Measurements from ENCODE around the gene NRG4.
"Not testable (repeated sequence)": the region's sequence is repeated elsewhere in the genome, so short reads cannot be mapped to it uniquely, and the experiment has no call there.

Gene NRG4

DNA sequence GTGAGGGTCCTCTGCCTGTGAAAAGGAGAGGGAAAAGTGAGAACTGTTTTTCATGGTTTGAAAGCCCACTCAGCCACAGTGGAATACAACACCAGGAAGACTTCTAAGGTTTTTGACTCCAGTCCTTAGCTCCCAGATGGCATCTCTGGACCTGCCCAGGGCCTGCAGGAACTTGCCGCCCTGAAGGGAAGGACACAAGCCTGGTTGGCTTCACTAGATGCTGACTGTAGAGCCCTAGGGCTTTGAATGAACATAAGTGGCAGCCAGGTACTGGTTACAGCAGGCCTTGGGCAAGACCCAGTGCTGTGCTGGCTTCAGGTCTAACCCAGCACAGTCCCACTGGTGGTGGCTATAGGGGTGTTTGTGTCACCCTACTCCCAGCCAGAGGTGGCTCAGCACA, 26.3 kb upstream of the NRG4 start:
- no peak overlapping the region for H3K4me3 ChIP-seq (ENCODE audit: insufficient read depth, low read depth, low read length, poor library complexity, severe bottlenecking)
- H3K4me1 ChIP-seq (ENCODE audit: control insufficient read depth, insufficient read depth, low read length, poor library complexity, severe bottlenecking) = no peaks in the 10 kb centered on the region
- no peak overlapping the region for H3K27ac ChIP-seq (ENCODE audit: insufficient read depth, low read length, poor library complexity, severe bottlenecking)
- DNase-seq = no peak
- H3K27me3 ChIP-seq (replicated peaks; ENCODE audit: control insufficient read depth, insufficient read depth, low read length, poor library complexity, severe bottlenecking) = no peaks in the 10 kb centered on the region
- no peaks in the 10 kb centered on the region for H3K9me3 ChIP-seq (ENCODE audit: control insufficient read depth, low read length)
- H3K36me3 ChIP-seq (ENCODE audit: control insufficient read depth, insufficient read depth, low read length) = no peaks in the 10 kb centered on the region

DNA sequence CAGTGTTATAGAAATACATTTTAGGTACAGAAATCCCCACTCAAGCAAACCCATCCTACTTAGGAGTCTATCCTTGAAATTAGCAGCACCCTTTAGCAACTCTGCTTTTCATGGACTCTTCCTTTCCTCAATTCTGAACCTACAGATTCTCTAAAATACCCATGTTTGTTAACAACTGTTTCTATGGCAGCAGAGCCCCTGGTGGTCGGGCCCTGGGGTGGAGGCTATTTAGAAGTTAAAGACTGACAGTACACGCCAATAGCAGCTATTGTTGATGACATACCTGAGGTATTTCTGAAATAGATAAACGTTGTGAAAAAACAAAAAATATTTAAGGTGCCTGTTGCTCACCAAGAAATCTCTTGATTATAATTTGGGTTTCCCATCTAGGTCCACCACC, 23.4 kb upstream of the NRG4 start:
- no peak overlapping the region for H3K4me3 ChIP-seq (ENCODE audit: insufficient read depth, low read depth, low read length, poor library complexity, severe bottlenecking)
- no peaks in the 10 kb centered on the region for H3K27me3 ChIP-seq (replicated peaks; ENCODE audit: control insufficient read depth, insufficient read depth, low read length, poor library complexity, severe bottlenecking)
- H3K36me3 ChIP-seq (ENCODE audit: control insufficient read depth, insufficient read depth, low read length) = no peaks in the 10 kb centered on the region
- DNase-seq = no peak
- no peaks in the 10 kb centered on the region for H3K4me1 ChIP-seq (ENCODE audit: control insufficient read depth, insufficient read depth, low read length, poor library complexity, severe bottlenecking)
- no peaks in the 10 kb centered on the region for H3K9me3 ChIP-seq (ENCODE audit: control insufficient read depth, low read length)
- no peak overlapping the region for H3K27ac ChIP-seq (ENCODE audit: insufficient read depth, low read length, poor library complexity, severe bottlenecking)

DNA sequence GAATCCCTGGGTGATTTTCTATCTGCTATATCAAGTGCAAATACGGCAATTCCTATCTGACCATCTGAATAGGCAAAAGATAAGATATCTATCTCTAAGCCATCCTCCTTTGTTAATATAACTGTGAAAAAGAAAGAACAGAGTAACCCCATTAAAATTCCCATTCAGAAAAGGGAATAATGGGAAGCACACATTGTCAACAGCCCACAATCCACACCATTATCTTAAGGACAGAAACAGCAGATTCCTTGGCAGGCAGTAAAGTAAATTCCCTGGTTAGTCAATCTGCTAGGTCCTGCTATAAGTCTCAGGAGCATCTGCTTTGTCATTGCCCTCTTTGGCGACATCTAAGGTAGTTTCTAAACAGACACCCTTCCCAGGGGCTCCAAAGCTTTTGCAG, 21.9 kb upstream of the NRG4 start:
- H3K9me3 ChIP-seq (ENCODE audit: control insufficient read depth, low read length) = no peaks in the 10 kb centered on the region
- DNase-seq = no peak
- H3K36me3 ChIP-seq (ENCODE audit: control insufficient read depth, insufficient read depth, low read length) = no peaks in the 10 kb centered on the region
- H3K27me3 ChIP-seq (replicated peaks; ENCODE audit: control insufficient read depth, insufficient read depth, low read length, poor library complexity, severe bottlenecking) = no peaks in the 10 kb centered on the region
- H3K4me3 ChIP-seq (ENCODE audit: insufficient read depth, low read depth, low read length, poor library complexity, severe bottlenecking) = no peak overlapping the region
- H3K27ac ChIP-seq (ENCODE audit: insufficient read depth, low read length, poor library complexity, severe bottlenecking) = no peak overlapping the region
- no peaks in the 10 kb centered on the region for H3K4me1 ChIP-seq (ENCODE audit: control insufficient read depth, insufficient read depth, low read length, poor library complexity, severe bottlenecking)

DNA sequence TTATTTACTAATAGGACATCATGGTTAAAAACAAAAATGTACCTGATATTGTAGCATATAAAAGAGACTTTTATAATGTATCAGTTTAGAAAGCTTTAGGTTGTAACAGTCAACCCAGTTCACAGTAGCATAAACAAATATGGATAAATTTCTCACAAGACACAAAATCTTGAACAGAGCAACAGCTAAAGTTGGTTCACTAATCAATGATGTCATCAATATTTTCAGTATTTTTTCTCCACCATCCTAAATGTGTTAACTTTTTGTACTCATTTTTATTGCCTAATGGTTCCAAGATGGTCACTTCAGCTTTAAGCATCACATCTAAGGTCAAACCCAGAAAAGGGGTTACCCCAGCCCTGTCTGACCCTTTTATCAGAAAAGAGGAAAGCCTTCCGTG, 21.2 kb upstream of the NRG4 start:
- DNase-seq = no peak
- Histone ChIP-seq H3K9me3 (ENCODE audit: control insufficient read depth, low read length) (no peaks in the 10 kb centered on the region), H3K36me3 (ENCODE audit: control insufficient read depth, insufficient read depth, low read length) (no peaks in the 10 kb centered on the region), H3K27me3 (replicated peaks; ENCODE audit: control insufficient read depth, insufficient read depth, low read length, poor library complexity, severe bottlenecking) (no peaks in the 10 kb centered on the region), H3K4me1 (ENCODE audit: control insufficient read depth, insufficient read depth, low read length, poor library complexity, severe bottlenecking) (no peaks in the 10 kb centered on the region), H3K27ac (ENCODE audit: insufficient read depth, low read length, poor library complexity, severe bottlenecking) (no peak overlapping the region), H3K4me3 (ENCODE audit: insufficient read depth, low read depth, low read length, poor library complexity, severe bottlenecking) (no peak overlapping the region)

DNA sequence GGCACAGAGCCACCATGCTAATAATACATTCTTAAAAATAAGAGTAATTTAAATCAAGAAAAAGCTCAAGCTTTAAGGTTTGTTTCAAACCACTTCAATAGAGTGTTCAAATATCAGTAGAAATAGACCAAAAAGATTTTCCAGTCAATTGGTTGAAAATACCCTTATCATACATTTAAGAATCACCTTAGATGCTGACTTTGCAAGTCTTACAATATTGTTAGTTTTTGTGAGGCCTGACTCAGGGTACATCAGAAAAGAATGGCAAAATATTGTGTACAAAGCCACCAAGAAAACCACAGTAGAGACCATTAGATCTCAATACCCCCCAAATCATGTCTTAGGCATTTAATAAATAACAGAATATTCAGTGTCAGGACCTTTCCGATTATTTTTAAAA, 19.8 kb upstream of the NRG4 start:
- Histone ChIP-seq H3K4me3 (ENCODE audit: insufficient read depth, low read depth, low read length, poor library complexity, severe bottlenecking) (no peak overlapping the region), H3K36me3 (ENCODE audit: control insufficient read depth, insufficient read depth, low read length) (no peaks in the 10 kb centered on the region), H3K27ac (ENCODE audit: insufficient read depth, low read length, poor library complexity, severe bottlenecking) (no peak overlapping the region), H3K4me1 (ENCODE audit: control insufficient read depth, insufficient read depth, low read length, poor library complexity, severe bottlenecking) (no peaks in the 10 kb centered on the region), H3K9me3 (ENCODE audit: control insufficient read depth, low read length) (no peaks in the 10 kb centered on the region), H3K27me3 (replicated peaks; ENCODE audit: control insufficient read depth, insufficient read depth, low read length, poor library complexity, severe bottlenecking) (no peaks in the 10 kb centered on the region)
- DNase-seq = no peak

DNA sequence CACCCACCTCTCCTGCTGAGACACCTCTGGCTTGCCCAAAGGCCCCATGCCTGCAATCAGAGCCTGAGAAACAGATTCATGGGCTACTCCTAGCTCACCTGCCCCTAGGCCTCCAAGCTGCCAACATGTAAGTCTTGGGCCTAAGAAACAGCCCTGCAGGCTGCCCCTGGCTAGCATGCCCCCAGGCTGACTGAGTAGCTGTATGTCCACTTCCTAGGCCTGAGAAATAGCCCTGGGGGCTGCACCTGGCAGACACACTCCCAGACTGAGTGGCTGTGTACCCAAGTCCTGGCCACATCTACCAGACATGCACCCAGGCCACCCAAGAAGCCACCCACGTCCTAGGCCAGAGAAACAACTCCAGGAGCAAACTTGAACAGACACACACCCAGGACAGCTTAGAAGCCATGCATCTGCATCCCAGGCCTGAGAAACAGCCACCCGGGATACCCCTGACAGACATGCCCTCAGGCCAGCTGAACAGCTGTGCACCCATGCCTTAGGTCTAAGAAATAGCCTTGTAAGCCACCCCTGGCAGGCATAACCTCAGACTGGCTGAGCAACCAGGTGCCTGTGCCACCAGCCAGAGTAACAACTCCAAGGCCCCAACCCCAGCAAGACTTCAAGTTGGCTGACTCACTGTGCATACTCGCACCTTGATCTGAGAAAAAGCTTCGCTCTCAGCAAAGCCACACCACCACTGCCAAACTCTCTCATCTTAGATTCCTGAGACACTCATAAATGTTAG, 12.0 kb upstream of the NRG4 start:
- no peaks in the 10 kb centered on the region for H3K36me3 ChIP-seq (ENCODE audit: control insufficient read depth, insufficient read depth, low read length)
- no peak overlapping the region for H3K4me3 ChIP-seq (ENCODE audit: insufficient read depth, low read depth, low read length, poor library complexity, severe bottlenecking)
- no peaks in the 10 kb centered on the region for H3K9me3 ChIP-seq (ENCODE audit: control insufficient read depth, low read length)
- H3K27ac ChIP-seq (ENCODE audit: insufficient read depth, low read length, poor library complexity, severe bottlenecking) = no peak overlapping the region
- no peak for DNase-seq
- peaks cover 2% of the 10 kb centered on the region for H3K27me3 ChIP-seq (replicated peaks; ENCODE audit: control insufficient read depth, insufficient read depth, low read length, poor library complexity, severe bottlenecking)
- H3K4me1 ChIP-seq (ENCODE audit: control insufficient read depth, insufficient read depth, low read length, poor library complexity, severe bottlenecking) = no peaks in the 10 kb centered on the region

DNA sequence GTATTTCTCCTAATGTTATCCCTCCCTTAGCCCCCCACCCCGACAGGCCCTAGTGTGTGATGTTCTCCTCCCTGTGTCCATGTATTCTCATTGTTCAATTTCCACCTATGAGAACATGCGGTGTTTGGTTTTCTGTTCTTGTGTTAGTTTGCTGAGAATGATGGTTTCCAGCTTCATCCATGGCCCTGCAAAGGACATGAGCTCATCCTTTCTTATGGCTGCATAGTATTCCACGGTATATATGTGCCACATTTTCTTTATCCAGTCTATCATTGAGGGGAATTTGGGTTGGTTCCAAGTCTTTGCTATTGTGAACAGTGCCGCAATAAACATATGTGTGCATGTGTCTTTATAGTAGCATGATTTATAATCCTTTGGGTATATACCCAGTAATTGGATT, 1.2 kb upstream of the NRG4 start:
- H3K27me3 ChIP-seq (replicated peaks; ENCODE audit: control insufficient read depth, insufficient read depth, low read length, poor library complexity, severe bottlenecking); H3K27ac ChIP-seq (ENCODE audit: insufficient read depth, low read length, poor library complexity, severe bottlenecking); H3K36me3 ChIP-seq (ENCODE audit: control insufficient read depth, insufficient read depth, low read length); H3K4me3 ChIP-seq (ENCODE audit: insufficient read depth, low read depth, low read length, poor library complexity, severe bottlenecking); H3K9me3 ChIP-seq (ENCODE audit: control insufficient read depth, low read length); H3K4me1 ChIP-seq (ENCODE audit: control insufficient read depth, insufficient read depth, low read length, poor library complexity, severe bottlenecking); DNase-seq: not testable (repeated sequence)

DNA sequence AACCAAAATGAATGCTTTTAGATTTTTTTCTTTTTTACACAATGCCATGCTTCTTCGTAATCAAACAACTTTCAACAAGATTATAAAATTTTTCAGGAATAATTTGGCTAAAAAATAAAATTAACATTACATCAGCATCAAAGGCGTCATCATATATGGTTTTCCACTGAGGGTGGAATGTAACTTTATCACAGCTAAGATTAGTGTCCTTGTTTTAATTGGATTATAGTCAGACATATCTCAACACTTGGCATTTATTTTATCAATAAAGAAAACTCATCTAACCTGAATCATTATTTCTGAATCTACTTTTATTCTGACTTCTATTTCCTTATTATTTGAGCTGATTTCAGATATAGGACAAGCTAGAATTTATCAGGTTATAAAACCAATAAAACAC, 1.6 kb downstream of the NRG4 start:
- Histone ChIP-seq H3K27ac (ENCODE audit: insufficient read depth, low read length, poor library complexity, severe bottlenecking) (no peak overlapping the region), H3K4me3 (ENCODE audit: insufficient read depth, low read depth, low read length, poor library complexity, severe bottlenecking) (no peak overlapping the region), H3K27me3 (replicated peaks; ENCODE audit: control insufficient read depth, insufficient read depth, low read length, poor library complexity, severe bottlenecking) (no peaks in the 10 kb centered on the region), H3K4me1 (ENCODE audit: control insufficient read depth, insufficient read depth, low read length, poor library complexity, severe bottlenecking) (no peaks in the 10 kb centered on the region), H3K9me3 (ENCODE audit: control insufficient read depth, low read length) (no peaks in the 10 kb centered on the region), H3K36me3 (ENCODE audit: control insufficient read depth, insufficient read depth, low read length) (no peaks in the 10 kb centered on the region)
- DNase-seq = no peak

DNA sequence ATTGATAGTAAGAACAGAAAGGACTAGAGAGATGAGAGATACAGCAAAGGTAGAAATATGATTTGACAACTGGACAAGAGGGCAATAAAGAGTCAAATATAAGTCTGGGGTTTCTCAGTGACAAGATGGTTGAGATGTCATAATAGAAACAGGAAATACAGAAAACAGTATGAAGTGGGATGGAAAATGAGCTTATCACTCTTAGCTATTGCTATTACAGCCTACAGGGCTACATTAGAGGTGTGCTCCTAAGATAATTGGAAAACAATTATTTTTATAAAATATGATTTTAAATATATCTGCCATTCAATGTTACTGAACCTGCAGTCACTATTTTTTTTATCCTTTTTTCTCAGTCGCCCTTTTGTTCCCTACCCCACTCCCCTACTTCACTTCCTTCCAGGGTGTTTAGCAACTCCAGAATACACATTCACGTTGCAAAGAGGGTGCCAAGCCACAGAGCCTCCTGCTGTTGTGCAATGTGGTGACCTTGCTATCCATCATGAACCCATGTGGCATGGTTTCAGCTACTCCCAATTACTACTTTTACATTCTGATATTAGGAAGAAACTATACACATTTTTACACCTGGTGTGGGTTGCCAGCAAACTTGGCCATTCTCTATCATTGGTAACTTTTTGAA, 6.0 kb downstream of the NRG4 start:
- H3K27me3 ChIP-seq (replicated peaks; ENCODE audit: control insufficient read depth, insufficient read depth, low read length, poor library complexity, severe bottlenecking) = no peaks in the 10 kb centered on the region
- no peaks in the 10 kb centered on the region for H3K36me3 ChIP-seq (ENCODE audit: control insufficient read depth, insufficient read depth, low read length)
- H3K9me3 ChIP-seq (ENCODE audit: control insufficient read depth, low read length) = no peaks in the 10 kb centered on the region
- no peak overlapping the region for H3K4me3 ChIP-seq (ENCODE audit: insufficient read depth, low read depth, low read length, poor library complexity, severe bottlenecking)
- no peak overlapping the region for H3K27ac ChIP-seq (ENCODE audit: insufficient read depth, low read length, poor library complexity, severe bottlenecking)
- DNase-seq = no peak
- H3K4me1 ChIP-seq (ENCODE audit: control insufficient read depth, insufficient read depth, low read length, poor library complexity, severe bottlenecking) = no peaks in the 10 kb centered on the region

DNA sequence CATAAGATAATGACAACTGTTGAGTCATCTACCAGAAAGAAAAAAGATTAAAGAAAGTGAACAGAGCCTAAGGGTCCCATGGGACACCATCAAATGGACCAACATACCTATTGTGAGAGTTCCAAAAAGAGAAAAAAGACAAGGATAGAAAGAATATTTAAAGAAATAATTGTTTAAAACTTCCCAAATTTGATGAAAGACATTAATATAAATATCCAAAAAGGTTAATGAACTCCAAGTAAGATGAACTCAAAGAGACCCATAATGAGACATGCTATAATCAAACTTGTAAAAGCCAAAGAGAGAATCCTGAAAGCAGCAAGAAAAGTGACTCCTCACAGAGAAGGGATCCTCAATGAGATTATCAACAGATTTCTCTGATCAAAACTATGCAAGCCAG, 8.9 kb downstream of the NRG4 start:
- Histone ChIP-seq H3K27ac (ENCODE audit: insufficient read depth, low read length, poor library complexity, severe bottlenecking) (no peak overlapping the region), H3K9me3 (ENCODE audit: control insufficient read depth, low read length) (no peaks in the 10 kb centered on the region), H3K36me3 (ENCODE audit: control insufficient read depth, insufficient read depth, low read length) (no peaks in the 10 kb centered on the region), H3K4me1 (ENCODE audit: control insufficient read depth, insufficient read depth, low read length, poor library complexity, severe bottlenecking) (no peaks in the 10 kb centered on the region), H3K4me3 (ENCODE audit: insufficient read depth, low read depth, low read length, poor library complexity, severe bottlenecking) (no peak overlapping the region), H3K27me3 (replicated peaks; ENCODE audit: control insufficient read depth, insufficient read depth, low read length, poor library complexity, severe bottlenecking) (no peaks in the 10 kb centered on the region)
- no peak for DNase-seq

Data from effector memory CD4-positive, alpha-beta T cell (primary cell).